HG03469 (cell line): ENCODE data around the gene CD164L2.
"Not testable (repeated sequence)": the region's sequence is repeated elsewhere in the genome, so short reads cannot be mapped to it uniquely, and the experiment has no call there.

Experiments used
- ATAC-seq: cut with Tn5 transposase; IDR thresholded peaks from one replicate; pipeline ENCODE4 v1.9.1; 2021; ENCODE audit warnings: mild to moderate bottlenecking, moderate library complexity, moderate number of reproducible peaks; ENCODE audit not compliant: unreplicated experiment

CD164L2 gene

DNA sequence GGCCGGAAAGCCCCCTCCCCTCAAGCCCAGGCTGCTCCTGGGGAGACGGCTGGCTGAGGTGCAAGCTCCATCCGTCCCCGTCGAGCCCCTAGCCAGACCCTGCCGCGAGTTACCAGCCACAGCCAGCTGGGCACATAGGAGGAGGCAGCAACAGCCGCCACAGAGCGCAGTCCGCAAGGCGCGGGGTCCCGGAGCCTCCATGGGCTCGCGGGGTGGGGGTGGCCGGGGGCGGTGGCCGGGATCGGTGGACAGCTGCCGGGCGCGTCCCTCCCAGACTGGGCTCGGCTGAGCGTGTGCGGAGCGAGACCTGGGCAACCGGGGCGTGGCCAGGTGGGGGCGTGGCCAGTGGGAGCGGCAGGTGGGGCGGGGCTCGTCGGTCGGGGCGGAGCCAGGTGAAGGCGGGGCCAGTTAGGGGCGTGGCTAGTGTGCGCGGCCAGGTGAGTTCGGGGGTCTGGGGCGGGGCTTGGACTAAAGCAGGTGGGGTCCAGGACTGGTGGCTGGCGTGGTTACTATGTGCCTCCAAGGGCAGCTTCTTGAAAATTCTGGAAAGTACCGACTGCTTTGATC is at the start of gene CD164L2:
TSS of gene CD164L2 (minus strand) at position 295 of the 567 bp plus-strand sequence. CDS start at position 201, 94 bp downstream.
- no peak for ATAC-seq

DNA sequence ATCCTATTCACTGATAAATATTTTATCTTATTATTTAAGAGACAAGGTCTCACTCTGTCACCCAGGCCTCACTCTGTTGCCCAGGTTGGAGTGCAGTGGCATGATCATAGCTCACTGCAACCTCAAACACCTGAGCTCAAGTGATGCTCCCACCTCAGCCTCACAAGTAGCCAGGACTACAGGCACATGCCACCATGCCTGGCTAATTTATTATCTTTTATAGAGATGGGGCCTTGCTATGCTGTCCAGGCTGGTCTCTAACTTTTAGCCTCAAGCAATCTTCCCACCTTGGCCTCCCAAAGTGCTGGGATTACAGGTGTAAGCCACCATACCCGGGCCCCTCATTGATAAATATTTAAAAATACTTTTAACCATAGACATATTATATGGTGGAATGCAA is 49.6 kb upstream of the CD164L2 start:
- ATAC-seq = not testable (repeated sequence)

DNA sequence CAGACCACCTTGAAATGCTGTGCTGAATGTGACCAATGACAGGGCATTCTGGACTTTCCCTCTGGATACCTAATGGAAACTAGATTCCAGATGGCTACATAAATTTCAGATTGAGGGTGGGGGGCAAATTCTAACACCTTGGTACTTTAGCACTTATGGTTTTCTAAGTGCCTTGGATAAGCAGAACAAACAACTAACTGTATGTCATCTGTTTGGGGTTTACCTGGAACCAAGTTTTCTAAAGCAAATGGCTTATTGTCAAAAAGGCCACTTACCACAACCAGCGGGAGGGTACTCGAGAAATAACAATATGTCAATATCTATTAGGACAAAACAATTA is 48.4 kb upstream of the CD164L2 start:
- no peak for ATAC-seq

DNA sequence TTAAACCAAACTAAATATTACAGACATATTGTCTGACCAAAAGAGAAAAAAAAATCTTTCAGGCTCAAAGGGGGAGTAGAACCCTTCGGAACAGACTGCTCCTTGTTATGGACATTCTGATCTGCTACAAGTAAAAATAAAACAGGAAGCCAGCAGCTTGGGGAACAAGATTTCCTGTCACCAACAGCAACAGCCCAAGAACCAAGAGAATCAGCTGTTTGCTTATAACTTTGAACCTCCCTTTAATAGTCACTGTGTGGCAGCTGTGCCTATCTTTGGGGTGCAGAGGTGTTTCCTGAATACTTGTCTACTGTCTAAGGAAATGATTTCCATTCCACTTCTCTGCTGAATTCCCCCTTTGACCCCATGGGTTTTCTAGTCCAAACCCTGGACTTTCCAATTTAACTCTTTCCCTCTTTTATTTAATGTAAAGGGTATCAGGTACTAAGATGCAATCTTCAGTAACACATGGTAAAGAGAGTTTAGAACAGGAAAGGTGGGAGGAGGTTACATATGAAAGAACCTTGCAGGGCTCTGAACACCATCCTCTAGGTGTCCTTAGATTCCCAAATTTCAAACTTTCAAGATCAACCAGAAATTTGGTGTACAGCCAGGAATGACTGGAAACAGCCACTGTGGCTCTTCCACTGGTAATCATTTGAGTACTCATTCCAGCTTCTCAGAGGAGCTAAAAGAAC is 47.9 kb upstream of the CD164L2 start:
- no peak for ATAC-seq

DNA sequence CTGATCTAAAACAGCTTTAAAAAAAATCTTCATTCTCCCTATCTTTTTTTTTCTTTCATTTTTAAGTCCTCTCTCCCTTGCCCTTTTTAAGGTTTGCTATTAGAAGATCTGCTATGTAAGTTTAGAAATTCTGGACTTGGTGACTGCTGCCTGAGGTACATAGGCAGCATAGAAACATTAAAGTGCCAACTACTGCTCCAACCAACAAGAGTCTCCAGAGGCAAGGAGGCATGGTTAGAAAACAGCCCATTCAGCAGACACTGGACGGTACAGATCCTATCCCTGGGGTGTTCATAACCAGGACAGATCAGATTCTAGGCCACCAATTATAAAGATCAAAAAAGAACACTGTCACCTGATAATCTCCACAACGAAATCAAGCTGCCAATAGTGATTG is 45.9 kb upstream of the CD164L2 start:
- no peak for ATAC-seq

DNA sequence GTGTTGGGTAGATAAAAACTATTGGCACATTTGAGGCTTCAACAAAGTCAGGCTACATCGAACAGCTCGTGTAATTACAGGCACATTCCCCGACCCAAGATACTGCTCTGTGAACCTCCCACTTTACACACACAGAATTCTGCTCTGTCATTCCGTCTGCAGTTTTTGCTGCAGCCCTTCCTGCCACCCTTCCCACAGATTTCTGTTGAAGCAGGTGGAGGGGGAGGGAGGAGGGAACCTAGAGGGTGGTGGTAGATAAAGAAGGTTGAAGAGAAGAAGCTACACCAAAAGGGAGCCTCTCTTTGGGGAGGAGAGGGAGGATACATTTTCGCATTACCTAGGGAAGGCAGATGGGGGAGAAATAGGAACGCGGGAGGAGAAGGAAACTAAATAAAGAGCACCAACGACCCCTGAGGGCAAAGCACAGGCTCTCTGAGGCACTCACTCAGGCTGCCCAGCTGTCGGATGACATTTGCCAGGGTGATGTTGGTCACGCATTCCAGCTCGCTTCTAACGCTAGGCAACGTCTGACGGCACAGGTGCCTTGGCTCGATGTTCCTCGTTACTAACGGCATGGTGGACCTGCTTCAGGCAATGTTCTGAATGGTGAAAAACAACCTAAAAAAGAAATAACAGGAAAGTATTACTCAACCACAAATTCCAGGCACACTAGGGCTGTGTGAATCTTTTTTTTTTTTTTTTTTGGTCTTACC is 45.3 kb upstream of the CD164L2 start:
- no peak for ATAC-seq

DNA sequence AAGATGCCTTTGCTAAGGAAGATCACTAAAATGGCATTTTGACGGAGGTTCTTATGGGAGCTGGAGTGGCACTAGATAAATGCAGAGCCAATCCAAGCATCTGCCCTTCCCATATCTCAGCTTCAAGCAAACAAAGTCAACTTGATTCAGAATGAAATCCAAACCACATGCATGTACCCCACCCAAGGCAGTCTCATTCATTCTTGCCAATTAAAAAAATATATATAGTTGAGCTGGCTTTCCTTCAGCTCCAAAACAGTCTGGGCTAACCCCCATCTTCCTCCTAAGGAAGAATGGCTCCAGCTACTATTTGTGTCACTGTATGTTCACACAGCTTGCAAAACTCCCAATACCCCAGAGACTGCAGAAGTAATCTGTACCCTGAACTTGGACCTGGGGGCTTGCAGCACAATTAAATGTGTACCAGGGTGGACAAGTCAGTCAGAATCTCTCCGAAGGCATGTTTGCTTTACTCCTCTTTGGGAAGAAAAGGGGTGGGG is 44.7 kb upstream of the CD164L2 start:
- ATAC-seq = no peak

DNA sequence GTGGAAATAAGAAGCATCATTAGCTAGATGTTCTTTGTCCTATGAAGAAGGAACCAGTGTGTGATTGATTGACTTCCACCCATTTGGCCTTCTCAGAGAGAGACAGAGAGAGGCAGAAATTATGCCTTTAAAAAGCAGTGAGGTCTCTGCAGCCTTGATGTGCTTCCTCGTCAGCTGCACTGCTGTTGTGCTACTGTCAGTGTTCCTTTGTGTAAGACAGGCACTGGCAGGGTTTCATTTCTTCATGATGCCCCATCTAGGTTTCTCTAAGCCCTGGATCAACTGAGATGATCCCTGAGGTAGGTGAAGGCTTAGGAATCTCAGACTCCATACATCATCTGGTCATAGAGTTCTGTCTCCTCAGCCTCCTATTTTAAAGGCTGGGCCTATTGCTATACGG is 44.2 kb upstream of the CD164L2 start:
- ATAC-seq = no peak

DNA sequence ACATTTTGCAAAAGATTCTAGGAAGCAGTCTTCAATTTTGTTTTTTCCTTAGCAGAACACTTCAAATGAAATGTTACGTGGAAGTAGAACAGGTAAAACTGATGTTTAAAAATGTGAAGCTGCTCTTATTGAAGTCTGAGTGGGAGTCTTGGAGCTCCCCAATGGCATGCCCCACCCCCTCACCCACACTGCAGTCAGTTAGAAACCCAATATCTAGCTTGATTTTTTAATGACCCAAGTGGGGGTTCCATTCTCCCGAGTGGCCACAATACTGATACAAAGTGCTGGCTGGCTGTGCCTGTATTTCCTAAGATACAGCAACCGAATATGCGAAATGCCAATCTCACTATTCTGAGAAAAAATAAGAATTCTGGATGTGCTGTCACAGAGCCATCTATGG is 40.6 kb upstream of the CD164L2 start:
- no peak for ATAC-seq

DNA sequence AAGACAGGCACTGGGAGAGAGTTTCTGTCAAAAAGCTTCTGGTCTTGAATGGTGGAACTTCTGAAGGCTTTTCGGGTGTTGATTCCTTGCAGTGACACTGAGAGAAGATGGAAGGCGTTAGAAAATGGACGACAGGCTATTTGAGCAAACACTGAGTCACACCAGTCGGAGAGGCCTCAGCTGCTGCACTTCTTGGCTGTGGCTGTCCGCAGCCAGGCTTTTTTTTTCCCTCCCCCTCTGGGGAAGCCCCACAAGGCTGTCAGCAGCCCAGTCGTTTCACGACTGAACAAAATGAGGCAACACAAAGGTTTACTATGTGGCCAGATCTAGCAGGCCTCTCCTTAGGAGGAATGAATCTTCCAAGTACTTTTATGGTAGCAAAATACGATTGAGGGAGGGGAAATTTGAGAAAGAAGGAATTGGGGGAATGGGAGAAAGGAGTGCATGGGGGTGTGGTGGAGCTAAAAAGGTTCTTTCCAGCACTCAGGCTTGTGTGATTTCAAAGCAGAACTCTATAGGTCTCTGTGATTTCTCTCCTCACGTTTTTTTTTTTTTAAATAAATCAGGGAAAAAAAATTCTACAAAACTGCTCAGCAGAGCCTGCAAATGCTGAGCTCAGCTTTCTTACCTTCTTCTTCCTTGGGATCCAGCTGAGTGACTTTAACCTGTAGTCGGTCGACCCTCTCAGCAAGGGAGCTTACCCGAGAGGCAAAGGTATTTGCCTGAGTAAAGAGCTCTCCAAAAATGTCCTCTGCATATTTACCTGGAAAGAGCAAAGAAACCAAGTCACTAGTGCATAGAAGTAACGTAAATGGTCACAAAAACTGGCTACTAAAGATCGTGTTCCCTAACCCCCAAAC is 35.4 kb upstream of the CD164L2 start:
- peak; percentile 60 for ATAC-seq

DNA sequence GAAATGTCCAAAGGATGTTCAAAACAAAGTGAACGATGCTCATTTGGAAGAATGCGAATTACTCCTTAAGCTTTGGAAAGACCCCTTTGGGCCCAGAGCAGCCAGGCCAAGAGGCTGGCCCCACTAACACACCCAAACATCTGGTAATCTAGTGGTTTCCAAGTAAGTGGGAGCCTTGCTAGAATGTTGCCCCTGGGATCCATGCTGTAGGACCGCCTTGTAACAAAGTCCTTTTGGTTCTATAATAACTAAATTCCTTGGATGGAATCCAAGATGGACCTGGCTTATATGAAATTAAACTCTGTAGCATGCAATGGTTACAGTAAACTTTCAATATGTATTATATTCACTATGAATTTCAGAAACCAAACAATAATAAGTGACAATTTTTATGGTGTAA is 34.6 kb upstream of the CD164L2 start:
- no peak for ATAC-seq

DNA sequence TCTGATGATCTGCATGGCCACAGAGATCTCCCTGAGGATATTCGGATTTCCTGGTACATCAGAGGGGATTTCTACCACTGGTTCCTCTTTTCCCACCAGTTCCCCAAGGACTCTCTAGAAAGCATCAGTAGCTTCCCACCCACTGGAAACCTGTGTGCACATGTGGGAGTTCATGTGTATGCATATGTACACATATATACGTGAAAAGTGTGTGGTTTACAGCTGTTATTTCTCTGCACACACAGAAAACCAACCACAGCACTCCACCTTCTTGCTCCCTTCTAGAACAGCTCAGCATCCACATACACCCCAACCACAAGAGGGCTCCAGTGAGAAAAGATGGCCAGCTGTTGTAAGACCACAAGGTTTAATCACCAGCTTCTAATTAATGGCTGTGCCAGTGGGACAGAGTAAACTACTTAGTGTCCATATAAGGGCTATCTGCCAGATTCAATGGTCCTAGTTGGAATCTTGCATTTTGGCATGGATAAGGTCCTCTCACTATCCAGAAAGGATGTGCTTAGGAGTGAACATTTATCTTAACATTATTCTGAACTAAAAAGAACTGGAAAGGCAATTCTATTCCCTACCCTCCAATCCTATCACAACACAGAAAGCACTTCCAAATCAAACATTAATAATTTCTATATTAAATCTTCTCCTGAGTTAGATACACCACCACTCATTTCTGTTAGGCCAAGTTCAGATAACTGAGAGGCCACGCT is 33.4 kb upstream of the CD164L2 start:
- no peak for ATAC-seq

DNA sequence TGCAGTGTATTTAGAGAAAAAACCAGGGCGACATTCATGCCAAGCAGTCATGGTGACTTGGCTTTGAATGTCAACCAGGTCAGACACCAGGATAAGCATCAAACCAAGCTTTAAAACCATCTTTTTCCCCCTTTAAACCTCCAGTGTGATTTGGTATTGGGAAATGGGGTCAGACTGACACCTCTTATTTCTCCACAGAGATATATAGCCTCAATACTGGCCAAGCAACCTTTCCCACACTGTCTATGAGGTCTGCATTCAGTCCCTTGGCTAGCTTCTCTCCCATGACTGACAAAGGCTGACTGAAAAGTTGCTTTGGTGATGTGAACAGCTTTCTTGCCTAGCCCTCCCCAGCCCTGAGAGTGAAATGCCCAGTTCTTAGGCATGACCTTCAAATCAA is 31.0 kb upstream of the CD164L2 start:
- ATAC-seq = no peak

DNA sequence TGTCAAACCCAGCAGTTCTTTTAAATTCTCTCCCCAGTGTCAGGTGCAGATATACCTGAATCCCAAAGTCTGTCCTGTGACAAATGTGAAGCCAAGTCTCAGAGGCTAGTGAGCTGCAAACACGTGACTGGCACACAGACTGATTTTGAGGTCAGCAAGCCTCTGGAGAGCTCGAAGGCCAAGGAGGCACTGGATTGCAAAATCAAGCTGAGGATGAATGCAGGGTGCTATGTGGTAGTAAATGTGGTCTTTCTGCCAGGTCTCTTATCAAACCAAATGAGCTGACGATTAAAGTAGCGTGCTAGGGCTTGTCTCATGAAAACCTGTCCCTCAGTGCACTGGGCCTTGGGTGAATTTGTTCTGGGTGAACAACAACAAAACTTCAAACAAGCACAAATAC is 29.9 kb upstream of the CD164L2 start:
- no peak for ATAC-seq

DNA sequence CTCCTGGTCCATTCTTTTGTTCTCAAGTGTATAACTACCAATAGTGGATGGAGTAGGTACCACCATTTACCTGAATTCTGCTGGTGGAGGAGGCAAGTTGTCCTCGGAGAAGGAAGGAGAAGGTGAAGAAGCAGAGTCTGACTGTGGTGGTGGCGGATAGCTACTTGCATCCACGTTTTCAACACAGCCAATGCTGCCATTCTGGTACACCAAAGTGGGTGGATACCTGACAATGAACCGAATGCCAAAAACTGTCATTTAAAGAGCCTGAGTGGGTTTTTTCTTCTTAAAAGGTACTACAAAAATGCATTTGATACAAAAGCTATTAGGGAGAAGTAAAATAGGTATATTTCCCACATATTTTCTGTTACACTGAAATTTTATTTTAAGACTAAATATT is 29.4 kb upstream of the CD164L2 start:
- ATAC-seq = no peak

DNA sequence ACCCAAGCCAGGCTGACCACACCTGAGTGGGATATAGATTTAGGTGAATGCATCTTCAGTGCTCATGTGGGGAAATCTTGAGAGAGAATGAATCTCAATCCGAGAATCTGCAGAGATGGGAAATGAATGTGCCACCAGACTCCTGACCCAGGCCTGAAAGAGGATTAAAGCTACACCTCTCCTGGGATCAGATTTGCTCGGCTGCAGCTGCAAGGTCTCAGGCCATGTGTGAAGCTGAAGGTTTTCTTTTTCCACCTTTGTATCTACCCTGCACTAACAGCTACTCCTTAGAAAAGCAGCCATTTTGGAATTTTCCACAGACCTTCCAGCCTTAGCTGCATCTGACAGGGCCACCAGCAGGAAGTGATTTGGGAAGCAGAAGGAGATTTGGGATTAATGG is 27.6 kb upstream of the CD164L2 start:
- no peak for ATAC-seq

DNA sequence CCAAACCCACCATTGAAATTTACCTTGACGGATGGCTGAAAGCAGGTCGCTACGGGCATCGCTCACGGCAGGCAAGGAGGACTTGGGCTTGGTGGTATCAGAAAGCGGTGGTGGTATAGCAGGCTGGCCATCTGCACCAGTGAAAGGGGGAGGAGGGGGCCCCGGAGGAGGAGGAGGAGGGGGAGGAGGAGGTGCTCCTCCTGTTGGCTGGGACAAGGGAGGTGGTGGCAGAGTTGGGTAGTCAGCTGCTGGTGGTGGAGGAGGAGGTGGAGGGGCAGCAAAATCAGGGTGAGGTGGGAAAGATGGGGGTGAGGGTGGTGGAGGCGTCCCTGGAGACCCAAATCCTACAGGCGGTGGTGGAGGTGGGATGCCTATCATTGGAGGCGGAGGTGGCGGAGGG is 26.5 kb upstream of the CD164L2 start:
- no peak for ATAC-seq

DNA sequence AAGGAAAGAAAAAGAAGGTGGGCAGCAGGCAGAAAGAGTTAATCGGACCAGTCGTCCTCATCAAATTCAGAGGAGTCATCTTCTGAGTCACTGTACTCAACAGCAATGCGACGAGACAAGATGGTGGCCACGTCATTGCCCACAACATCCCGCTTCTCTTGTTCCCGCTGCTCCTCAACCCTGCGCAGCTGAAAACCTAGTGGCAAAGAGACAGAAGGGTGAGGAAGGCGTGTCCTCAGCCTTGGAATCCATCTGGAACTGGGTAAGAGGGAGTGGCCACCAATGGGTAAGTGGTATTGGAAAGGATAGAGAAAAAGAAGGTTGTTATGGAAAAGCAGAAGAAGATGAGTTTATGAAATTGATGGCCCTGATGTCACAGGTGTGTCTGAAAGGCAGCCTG is 25.0 kb upstream of the CD164L2 start:
- ATAC-seq = no peak

DNA sequence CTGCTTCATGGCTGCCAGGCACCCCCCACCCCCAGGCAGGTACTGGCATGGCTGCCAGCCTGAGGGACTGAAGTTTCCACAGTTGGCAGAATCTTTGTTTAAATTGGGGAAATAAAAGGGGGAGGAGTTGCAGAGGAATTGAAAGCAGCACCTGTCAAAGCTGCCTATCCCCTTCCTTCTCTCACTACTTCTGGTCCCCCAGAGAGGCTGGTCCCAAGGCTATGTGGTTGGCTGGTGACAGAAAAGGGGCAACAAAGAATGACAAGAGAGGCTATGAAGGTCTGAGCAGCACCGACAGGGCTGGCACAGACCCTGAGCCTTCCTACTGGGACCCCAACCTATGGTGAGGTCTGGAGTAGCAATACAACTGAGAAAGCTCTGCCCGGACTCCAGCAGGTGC is 23.7 kb upstream of the CD164L2 start:
- not testable (repeated sequence) for ATAC-seq

DNA sequence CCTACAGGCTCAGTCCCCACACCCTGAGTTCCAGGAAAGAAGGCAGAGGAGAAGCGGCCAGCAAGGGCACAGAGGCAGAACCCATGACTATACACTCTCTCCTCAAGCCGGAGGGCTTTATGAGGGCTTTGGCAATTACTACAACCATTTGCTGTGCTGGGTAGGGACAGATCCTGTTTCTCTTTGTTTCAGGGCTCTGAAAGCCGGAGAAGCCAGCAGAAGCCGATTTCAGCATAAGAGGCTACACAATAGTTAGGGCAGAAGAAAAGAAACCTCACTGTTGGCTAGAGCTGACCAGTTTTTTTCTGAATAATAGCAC is 23.2 kb upstream of the CD164L2 start:
- no peak for ATAC-seq
